ENCODE results near the gene SORL1.
"Not testable (repeated sequence)": the region's sequence is repeated elsewhere in the genome, so short reads cannot be mapped to it uniquely, and the experiment has no call there.

The SORL1 gene

GRCh38 chr11:121451986-121452608 is at the start of gene SORL1:
Gene SORL1 (plus strand): TSS chr11:121452314. CDS start chr11:121452332, 18 bp downstream.
- no peak for FAIRE-seq

- FAIRE-seq, result no peak
These were observed 46.5 kb upstream of the SORL1 start for GRCh38 chr11:121405646-121406045.

GRCh38 chr11:121406291-121406690 is 45.8 kb upstream of the SORL1 start:
- no peak for FAIRE-seq

GRCh38 chr11:121408830-121409229 is 43.3 kb upstream of the SORL1 start:
- no peak for FAIRE-seq

- not testable (repeated sequence) for FAIRE-seq
These were observed 42.1 kb upstream of the SORL1 start for GRCh38 chr11:121410041-121410440.

GRCh38 chr11:121411330-121411729 is 40.8 kb upstream of the SORL1 start:
- FAIRE-seq, result not testable (repeated sequence)

GRCh38 chr11:121412000-121412587 is 40.0 kb upstream of the SORL1 start:
- FAIRE-seq, result no peak

- FAIRE-seq, result no peak
These were observed 39.3 kb upstream of the SORL1 start for GRCh38 chr11:121412711-121413415.

- no peak for FAIRE-seq
These were observed 37.8 kb upstream of the SORL1 start for GRCh38 chr11:121414141-121414913.

GRCh38 chr11:121415856-121416255 is 36.3 kb upstream of the SORL1 start:
- no peak for FAIRE-seq

GRCh38 chr11:121417055-121417551 is 35.0 kb upstream of the SORL1 start:
- no peak for FAIRE-seq

GRCh38 chr11:121417607-121418006 is 34.5 kb upstream of the SORL1 start:
- no peak for FAIRE-seq

GRCh38 chr11:121418625-121419114 is 33.4 kb upstream of the SORL1 start:
- FAIRE-seq, result no peak

- FAIRE-seq, result no peak
These were observed 32.3 kb upstream of the SORL1 start for GRCh38 chr11:121419836-121420235.

- no peak for FAIRE-seq
These were observed 31.7 kb upstream of the SORL1 start for GRCh38 chr11:121420398-121420797.

GRCh38 chr11:121421149-121421901 is 30.8 kb upstream of the SORL1 start:
- FAIRE-seq, result no peak

- FAIRE-seq, result no peak
These were observed 29.4 kb upstream of the SORL1 start for GRCh38 chr11:121422675-121423074.

GRCh38 chr11:121425828-121426227 is 26.3 kb upstream of the SORL1 start:
- FAIRE-seq, result no peak

GRCh38 chr11:121426476-121427399 is 25.4 kb upstream of the SORL1 start:
- no peak for FAIRE-seq

- no peak for FAIRE-seq
These were observed 24.7 kb upstream of the SORL1 start for GRCh38 chr11:121427400-121427744.

- no peak for FAIRE-seq
These were observed 22.6 kb upstream of the SORL1 start for GRCh38 chr11:121429556-121429955.

Data from colon (tissue), 2 donors.